PC-9 (cell line): ENCODE measurements around the gene ARHGAP26. TPM values are rescaled to one million over a fixed set of nuclear protein-coding genes. Genes with fewer than 3 reads are reported as not detected.

Experiments used
- BruUV-seq: library from RNA; stranded (reverse); fragments of 400-500 nt; replicated peaks from 2 replicates; lab custom pipeline; 2021; lab: Mats Ljungman, UMichigan
- CTCF ChIA-PET: fragments of 300-600 bp; sonication (Branson Sonifier 250); formaldehyde crosslinking; loops from one replicate; lab custom pipeline; 2022; ENCODE audit warnings: antibody characterized with exemption; lab: Charles Lee
- POLR2A ChIA-PET: fragments of 300-600 bp; sonication (Branson Sonifier 250); formaldehyde crosslinking; loops from one replicate; lab custom pipeline; 2022; ENCODE audit warnings: antibody characterized with exemption; ENCODE audit not compliant: unreplicated experiment; lab: Charles Lee
- DNase-seq, 2 experiments: peaks; one replicate each; pipeline versions ENCODE4 v3.0.0 to v3.0.0-alpha.2; 2015 to 2022; ENCODE audit warnings: mixed read lengths in 1 of 2
- H2AFZ ChIP-seq: fragments of 200-600 bp; sonication (generic); 2 replicates; pipeline ENCODE4 v1.8.1; 2017; ENCODE audit warnings: antibody characterized with exemption
- H3F3A ChIP-seq: fragments of 200-600 bp; sonication (generic); 2 replicates; pipeline ENCODE4 v1.8.1; 2017; ENCODE audit warnings: antibody characterized with exemption, mild to moderate bottlenecking, low read depth; ENCODE audit not compliant: insufficient read depth
- H3K27ac ChIP-seq: fragments of 200-600 bp; sonication (generic); 2 replicates; pipeline ENCODE4 v1.6.1; 2016; ENCODE audit warnings: mixed run types
- H3K27me3 ChIP-seq: fragments of 200-600 bp; sonication (generic); 2 replicates; pipeline ENCODE4 v1.6.1; 2016; ENCODE audit warnings: low read depth, mixed run types; ENCODE audit not compliant: insufficient read depth
- H3K36me3 ChIP-seq: fragments of 200-600 bp; sonication (generic); 2 replicates; pipeline ENCODE4 v1.6.1; 2016; ENCODE audit warnings: low read depth, mixed run types
- H3K4me1 ChIP-seq: fragments of 200-600 bp; sonication (generic); replicated peaks from 2 replicates; pipeline ENCODE4 v1.6.1; 2016; ENCODE audit warnings: mixed run types; ENCODE audit not compliant: insufficient read depth
- H3K4me2 ChIP-seq: fragments of 200-600 bp; sonication (generic); 2 replicates; pipeline ENCODE4 v1.6.1; 2017; ENCODE audit warnings: mixed run types
- H3K4me3 ChIP-seq: fragments of 200-600 bp; sonication (generic); 2 replicates; pipeline ENCODE4 v1.6.1; 2016; ENCODE audit warnings: mixed run types
- H3K79me2 ChIP-seq: fragments of 200-600 bp; sonication (generic); 2 replicates; pipeline ENCODE4 v1.6.1; 2017; ENCODE audit warnings: low read depth, mixed run types
- H3K9me2 ChIP-seq: fragments of 200-600 bp; sonication (generic); 2 replicates; pipeline ENCODE4 v1.8.1; 2017; ENCODE audit warnings: mild to moderate bottlenecking; ENCODE audit not compliant: insufficient read depth
- H3K9me3 ChIP-seq: fragments of 200-600 bp; sonication (generic); 2 replicates; pipeline ENCODE4 v1.8.1; 2016; ENCODE audit warnings: low read depth; ENCODE audit not compliant: insufficient read depth
- H4K20me1 ChIP-seq: fragments of 200-600 bp; sonication (generic); 2 replicates; pipeline ENCODE4 v1.8.1; 2017; ENCODE audit not compliant: insufficient read depth
- EZH2 ChIP-seq: fragments of 200-600 bp; sonication (generic); IDR thresholded peaks from 2 replicates; pipeline ENCODE4 v1.8.0; 2017; ENCODE audit warnings: antibody characterized with exemption, low read depth
- intact Hi-C: fragments of 100-400 bp; cut with micrococcal nuclease; formaldehyde crosslinking; loops from one replicate; pipeline ENCODE4 v1.10.0; 2022; ENCODE audit not compliant: unreplicated experiment
- total RNA-seq: library from RNA; stranded (reverse); gene quantifications from 2 replicates; pipeline ENCODE4 v1.2.3, GENCODE V29; 2021
- TF ChIP-seq, protein P1 (sequence below): fragments of 200-600 bp; sonication (generic); conservative IDR thresholded peaks from 2 replicates; pipeline ENCODE4 v1.6.1; 2017; ENCODE audit warnings: mixed run types, antibody characterized with exemption, mild to moderate bottlenecking, moderate library complexity

ARHGAP26 gene
- total RNA-seq, 1 experiment from 2014 or later: 29.7 TPM

DNA sequence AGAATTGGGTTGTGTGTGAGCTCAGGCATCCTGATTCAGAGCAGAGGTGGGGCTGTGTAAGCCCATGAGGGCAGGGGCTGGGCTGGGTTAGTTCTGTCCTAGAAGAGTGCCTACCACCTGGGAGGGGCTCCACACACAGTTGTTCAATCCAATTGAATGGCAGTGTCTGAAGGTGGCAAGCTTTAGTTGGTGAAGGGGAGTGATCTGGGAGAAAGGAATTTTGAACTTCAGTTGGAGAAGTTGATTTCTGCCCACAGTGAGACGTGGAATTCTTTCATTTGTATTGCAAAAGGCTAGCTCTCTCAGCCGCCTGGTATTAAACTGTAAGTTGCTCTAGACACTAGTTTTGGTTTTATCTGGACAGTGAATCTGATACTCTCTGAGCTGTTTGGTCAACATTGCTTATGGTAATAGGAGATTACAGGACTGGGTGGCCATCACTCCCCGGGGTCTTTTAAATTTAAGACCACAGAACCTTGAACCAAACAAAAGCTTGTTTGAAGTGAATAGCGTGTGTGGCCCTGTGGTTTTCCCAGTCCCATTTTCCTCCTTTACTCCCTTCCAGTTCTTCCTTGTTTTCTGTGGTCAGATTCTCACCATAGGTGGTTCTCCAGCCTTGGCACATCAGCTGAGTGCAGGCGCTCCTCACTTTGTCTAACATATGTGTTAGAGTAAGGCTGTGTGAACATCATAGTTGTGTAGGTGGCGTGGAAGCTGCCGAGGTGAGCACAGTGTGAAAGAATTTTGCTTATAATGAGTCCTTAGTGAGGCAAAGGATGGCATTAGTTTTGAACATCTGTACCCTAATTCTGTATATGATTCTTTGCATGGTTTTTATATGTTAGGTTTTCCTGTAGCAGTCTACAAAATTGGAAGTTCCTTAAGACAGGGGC lies 78.0 kb downstream of the ARHGAP26 start:
- CTCF ChIA-PET: interaction anchor here (1.2 kb wide), 1 partner anchor 135 kb away, joined by 3 read pairs; no protein-coding TSS in a partner anchor
- TF ChIP-seq, protein P1, sequence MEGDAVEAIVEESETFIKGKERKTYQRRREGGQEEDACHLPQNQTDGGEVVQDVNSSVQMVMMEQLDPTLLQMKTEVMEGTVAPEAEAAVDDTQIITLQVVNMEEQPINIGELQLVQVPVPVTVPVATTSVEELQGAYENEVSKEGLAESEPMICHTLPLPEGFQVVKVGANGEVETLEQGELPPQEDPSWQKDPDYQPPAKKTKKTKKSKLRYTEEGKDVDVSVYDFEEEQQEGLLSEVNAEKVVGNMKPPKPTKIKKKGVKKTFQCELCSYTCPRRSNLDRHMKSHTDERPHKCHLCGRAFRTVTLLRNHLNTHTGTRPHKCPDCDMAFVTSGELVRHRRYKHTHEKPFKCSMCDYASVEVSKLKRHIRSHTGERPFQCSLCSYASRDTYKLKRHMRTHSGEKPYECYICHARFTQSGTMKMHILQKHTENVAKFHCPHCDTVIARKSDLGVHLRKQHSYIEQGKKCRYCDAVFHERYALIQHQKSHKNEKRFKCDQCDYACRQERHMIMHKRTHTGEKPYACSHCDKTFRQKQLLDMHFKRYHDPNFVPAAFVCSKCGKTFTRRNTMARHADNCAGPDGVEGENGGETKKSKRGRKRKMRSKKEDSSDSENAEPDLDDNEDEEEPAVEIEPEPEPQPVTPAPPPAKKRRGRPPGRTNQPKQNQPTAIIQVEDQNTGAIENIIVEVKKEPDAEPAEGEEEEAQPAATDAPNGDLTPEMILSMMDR: no peak
- no peak for TF ChIP-seq EZH2
- Histone ChIP-seq H3K27me3 (no peaks in the 10 kb centered on the region), H3K27ac (0 out of 2 replicates have a peak overlapping the region, but pooled peaks have one; percentile 11), H3K9me3 (no peaks in the 10 kb centered on the region), H3K4me3 (no peak overlapping the region), H3K9me2 (0 out of 2 replicates have a peak, but pooled peaks cover 3% of the 10 kb centered on the region), H2AFZ (no peak overlapping the region), H4K20me1 (no peaks in the 10 kb centered on the region), H3K4me2 (no peak overlapping the region), H3K79me2 (peaks cover 37% of the 10 kb centered on the region), H3K4me1 (peaks cover 32% of the 10 kb centered on the region), H3K36me3 (no peaks in the 10 kb centered on the region), H3F3A (peaks cover 22% of the 10 kb centered on the region; the same call in 1 of the 2 replicates)
- DNase-seq: peak; percentile 34 to 47
- BruUV-seq: no TSS peak
- POLR2A ChIA-PET: interaction anchor here (0.5 to 1.3 kb wide), 4 partner anchors 21 to 79 kb away, joined by 3 to 4 read pairs (median 4); no protein-coding TSS in a partner anchor
- intact Hi-C loops: loop anchor here (2.0 to 5.0 kb wide), 3 partner anchors 19 to 76 kb away; partner anchors contain the start of gene ARHGAP26

DNA sequence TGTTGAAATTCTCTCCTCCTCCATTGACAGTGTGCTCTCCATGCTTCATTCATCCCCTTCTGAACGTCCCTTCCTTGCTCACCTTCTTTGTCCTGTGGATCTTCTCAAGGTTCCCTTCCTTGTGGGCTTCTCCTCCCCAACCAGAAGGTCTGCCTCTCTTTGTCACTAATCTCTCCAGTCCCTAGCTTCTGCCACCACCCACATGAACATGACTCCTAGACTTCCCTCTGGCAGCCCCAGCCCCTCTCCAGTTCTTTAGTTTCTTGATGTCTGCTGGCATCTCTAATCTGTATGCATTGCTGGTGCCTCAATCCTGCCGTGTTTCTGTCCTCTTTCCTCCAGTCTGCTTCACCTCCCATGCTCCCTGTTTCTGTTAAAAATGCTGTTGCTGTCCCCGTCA lies 79.3 kb downstream of the ARHGAP26 start:
- no TSS peak for BruUV-seq
- peaks cover 22% of the 10 kb centered on the region; the same call in 1 of the 2 replicates for H3F3A ChIP-seq
- no peaks in the 10 kb centered on the region for H3K27me3 ChIP-seq
- H2AFZ ChIP-seq: no peak overlapping the region
- no peak for DNase-seq
- TF ChIP-seq, protein P1: no peak
- peaks cover 31% of the 10 kb centered on the region for H3K4me1 ChIP-seq
- CTCF ChIA-PET: no interaction called here
- no peaks in the 10 kb centered on the region for H4K20me1 ChIP-seq
- H3K4me2 ChIP-seq: no peak overlapping the region
- H3K9me2 ChIP-seq: 0 out of 2 replicates have a peak, but pooled peaks cover 3% of the 10 kb centered on the region
- H3K27ac ChIP-seq: no peak overlapping the region
- POLR2A ChIA-PET: no interaction called here
- H3K36me3 ChIP-seq: 0 out of 2 replicates have a peak, but pooled peaks cover 3% of the 10 kb centered on the region
- H3K9me3 ChIP-seq: no peaks in the 10 kb centered on the region
- intact Hi-C loops: loop anchor here (5.0 kb wide), 1 partner anchor 77 kb away; the partner anchor contains the start of gene ARHGAP26
- H3K4me3 ChIP-seq: no peak overlapping the region
- peaks cover 35% of the 10 kb centered on the region for H3K79me2 ChIP-seq

DNA sequence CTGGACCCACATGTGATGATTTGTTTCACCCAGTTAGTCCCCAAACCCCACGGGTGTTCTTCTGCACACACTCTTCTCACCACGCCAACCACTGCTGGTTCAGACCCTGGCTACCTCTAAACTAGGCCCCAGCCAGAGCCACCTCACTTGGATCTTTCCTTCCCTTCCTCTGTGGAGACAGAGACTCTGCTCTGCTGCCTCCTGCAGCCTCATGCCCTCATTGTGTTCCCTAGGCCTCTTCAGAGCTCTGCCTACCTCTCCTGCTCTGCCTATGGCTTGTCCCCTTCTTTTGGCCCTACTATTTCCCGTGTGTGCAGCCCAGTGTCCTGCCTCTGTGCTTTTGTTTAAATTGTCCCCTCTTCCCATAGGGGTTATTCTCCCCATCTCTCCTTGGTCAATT lies 79.7 kb downstream of the ARHGAP26 start:
- intact Hi-C loops: loop anchor here (5.0 kb wide), 1 partner anchor 78 kb away; the partner anchor contains the start of gene ARHGAP26
- Histone ChIP-seq H3K9me2 (0 out of 2 replicates have a peak, but pooled peaks cover 3% of the 10 kb centered on the region), H3K27ac (no peak overlapping the region), H3F3A (peaks cover 21% of the 10 kb centered on the region; the same call in 1 of the 2 replicates), H3K79me2 (peaks cover 33% of the 10 kb centered on the region), H3K4me1 (peaks cover 26% of the 10 kb centered on the region), H3K27me3 (no peaks in the 10 kb centered on the region), H3K4me3 (no peak overlapping the region), H2AFZ (no peak overlapping the region), H3K4me2 (no peak overlapping the region), H3K36me3 (0 out of 2 replicates have a peak, but pooled peaks cover 3% of the 10 kb centered on the region), H4K20me1 (no peaks in the 10 kb centered on the region), H3K9me3 (no peaks in the 10 kb centered on the region)
- TF ChIP-seq, protein P1: no peak
- TF ChIP-seq EZH2: no peak
- DNase-seq: no peak
- POLR2A ChIA-PET: no interaction called here
- CTCF ChIA-PET: no interaction called here
- no TSS peak for BruUV-seq
